MV-4-11 (cell line): ENCODE data around the gene NDNF.

Experiments
- DNase-seq: peaks from one replicate; lab custom pipeline; 2025; lab: John Stamatoyannopoulos, UW

The NDNF gene, protein sequence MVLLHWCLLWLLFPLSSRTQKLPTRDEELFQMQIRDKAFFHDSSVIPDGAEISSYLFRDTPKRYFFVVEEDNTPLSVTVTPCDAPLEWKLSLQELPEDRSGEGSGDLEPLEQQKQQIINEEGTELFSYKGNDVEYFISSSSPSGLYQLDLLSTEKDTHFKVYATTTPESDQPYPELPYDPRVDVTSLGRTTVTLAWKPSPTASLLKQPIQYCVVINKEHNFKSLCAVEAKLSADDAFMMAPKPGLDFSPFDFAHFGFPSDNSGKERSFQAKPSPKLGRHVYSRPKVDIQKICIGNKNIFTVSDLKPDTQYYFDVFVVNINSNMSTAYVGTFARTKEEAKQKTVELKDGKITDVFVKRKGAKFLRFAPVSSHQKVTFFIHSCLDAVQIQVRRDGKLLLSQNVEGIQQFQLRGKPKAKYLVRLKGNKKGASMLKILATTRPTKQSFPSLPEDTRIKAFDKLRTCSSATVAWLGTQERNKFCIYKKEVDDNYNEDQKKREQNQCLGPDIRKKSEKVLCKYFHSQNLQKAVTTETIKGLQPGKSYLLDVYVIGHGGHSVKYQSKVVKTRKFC

DNA sequence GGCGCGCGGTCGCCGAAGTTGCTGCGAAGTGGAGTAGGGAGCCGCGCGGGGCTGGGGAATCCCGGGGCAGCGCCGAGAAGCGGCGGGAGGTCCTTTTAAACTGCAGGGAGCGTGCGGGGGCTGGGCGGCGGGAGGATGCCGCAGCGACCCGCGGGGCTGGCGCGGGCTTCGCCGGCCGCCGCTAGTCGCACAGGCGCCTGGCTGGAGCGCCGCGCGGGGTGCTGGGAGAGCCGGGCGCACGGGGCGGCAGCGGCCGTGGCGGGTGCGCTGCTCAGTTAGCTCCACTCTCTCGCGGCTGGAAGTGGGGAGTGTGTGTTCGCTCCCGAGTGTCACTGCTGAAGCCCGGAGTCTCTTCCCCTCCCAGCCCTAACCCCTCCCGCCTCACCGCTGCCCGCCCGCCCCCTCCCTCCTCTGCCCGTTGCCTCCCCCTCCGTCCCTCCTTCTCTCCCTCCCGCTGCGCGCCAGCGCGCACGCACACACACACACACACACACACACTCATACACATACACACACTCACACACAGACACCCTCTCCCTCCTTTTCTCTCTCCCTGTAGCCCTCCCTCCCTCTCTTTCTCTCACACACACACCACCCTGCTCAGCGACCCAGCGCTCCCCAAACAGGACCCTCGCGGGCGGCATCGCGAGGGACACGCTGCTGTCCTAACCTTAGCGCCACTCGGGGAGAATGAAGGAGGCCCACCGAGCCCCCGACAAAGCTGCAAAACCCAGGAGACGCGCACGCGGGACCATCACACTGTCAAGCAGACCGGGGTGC is at the start of gene NDNF:
NDNF (minus strand) TSS at position 312 of the 780 bp plus-strand sequence. CDS start 26,698 bp downstream, outside the sequence.
- DNase-seq, result peak; percentile 41

DNA sequence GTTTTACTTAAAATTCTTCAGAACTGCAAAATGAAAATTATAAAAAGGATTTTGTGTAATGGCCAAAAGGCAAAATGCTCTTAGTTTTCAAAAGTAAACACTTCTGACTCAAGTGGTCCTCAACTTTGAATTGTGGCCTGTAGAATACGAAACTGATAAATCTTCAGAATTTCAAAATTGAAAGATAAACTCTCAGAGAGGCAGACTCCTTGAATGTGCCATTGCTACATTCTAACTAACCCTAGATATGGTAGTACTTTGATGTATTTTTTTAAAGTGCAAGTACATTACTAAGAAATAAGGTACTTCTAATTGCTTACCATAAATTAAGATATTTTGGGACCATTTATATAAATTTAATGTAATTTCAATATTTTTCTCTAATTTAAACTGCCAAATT is 47.4 kb upstream of the NDNF start:
- no peak for DNase-seq

DNA sequence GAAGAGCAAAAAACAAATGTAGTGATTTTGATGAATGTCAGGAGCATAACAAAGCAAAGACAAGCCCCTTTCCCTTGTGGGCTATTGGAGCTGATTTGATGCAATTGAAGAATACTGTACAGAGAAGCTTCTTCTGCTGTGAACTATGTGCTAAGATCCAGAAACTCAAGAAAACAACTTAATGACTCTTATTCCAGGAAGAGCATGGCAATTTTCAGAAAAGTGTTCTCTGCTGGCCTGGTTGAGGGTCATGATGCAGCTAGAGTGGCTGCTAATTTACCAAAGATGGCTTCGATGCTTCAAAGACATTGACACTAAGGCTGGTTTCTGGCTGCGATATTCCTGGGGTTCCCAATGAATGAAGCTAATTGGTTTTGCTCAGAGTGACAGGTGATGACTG is 46.0 kb upstream of the NDNF start:
- no peak for DNase-seq

DNA sequence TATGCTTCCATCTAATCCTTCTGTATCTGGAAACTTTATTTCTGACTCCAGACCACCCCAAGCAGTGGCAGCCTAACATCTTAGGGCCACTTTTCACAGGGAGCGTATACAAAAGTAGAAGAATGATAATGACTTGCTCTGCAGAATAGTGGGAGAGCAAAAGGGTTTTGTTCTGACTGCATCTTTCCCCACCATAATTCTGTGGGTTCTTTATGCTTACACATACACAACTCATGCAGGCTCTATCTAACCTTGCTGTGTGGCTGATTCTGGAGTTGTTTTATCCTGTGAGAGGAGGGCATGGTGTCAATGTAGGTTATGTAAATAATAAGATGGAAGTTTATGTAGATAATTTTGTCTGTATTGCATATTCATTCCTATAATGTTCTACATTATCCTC is 42.4 kb upstream of the NDNF start:
- DNase-seq, result no peak

DNA sequence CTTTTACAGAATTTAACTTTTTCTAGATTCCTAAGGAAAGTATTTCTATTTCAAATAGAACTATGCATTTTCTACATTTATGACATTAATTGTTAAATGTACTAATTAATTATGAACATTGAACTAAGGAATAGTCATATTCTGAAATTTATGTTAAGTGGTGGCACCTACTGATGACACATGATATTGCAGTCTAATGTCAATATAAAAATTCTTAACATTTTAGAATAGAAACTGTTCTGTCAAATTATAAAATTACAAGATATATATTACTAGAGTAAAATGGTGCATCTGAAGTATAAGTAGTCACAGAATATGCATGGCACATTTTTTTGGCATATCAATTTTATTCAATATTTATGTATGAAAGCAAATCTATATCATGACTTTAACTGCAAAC is 40.2 kb upstream of the NDNF start:
- DNase-seq, result no peak

DNA sequence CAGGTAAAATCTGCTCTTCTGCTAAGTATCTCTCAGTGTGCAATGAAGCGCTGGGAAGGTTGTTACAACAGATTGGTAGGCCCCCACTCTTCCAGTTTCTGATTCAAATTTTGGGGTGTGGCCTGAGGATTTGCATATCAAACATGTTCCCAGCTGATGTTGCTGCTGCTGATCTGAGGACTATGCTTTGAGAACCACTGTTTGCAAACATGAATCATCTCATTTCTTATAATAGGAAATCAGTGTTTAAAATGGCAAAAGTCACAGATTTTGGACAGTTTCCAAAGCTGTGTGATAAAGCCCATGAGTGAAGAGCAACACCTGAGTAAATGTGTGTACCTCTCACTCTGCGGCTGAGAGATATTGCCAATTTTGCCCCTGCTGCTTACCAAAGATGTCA is 36.2 kb upstream of the NDNF start:
- DNase-seq, result no peak

DNA sequence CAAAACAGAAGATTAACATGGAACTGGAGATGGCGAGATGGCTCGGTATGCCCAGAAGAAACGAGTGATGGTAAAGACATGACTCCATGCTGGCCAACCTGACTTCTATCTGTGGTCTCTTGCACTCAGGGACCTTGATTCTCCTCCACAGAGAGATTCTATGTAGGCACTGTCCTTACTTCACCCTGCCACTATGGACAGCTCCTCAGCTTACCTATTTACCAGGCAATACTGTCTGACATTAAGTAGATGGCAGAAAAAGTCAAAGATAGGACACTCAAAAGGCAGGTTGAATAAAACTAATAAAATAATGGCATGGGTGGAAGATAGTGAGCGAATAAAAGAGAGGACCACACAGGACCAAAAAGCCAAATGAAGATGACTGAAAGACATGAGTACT is 35.2 kb upstream of the NDNF start:
- DNase-seq, result no peak

DNA sequence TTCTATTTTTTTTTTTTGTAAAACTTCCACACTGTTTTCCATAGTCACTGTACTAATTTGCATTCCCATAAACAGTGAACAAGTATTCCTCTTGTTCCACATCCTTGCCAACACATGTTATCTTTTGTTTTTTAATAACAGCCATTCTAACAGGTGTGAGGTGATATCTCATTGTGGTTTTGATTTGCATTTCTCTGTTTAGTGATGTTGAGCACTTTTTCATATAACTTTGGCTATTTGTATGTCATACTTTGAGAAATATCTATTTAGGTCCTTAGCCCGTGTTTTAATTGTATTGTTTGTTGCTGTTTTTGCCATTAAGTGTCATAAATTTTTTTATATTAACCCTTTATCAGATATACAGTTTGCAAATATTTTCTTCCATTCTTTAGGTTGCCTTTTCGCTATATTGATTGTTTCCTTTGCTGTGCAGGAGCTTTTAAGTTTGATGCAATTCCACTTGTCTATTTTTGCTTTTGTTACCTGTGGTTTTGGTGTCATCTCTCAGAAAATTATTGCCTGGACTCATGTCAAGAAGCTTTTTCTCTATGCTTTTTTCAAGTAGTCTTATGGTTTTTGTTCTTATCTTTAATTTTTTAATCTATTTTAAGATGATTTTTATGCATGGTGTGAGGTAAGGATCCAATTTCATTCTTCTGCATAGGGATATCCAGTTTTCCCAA is 27.9 kb upstream of the NDNF start:
- DNase-seq, result no peak

DNA sequence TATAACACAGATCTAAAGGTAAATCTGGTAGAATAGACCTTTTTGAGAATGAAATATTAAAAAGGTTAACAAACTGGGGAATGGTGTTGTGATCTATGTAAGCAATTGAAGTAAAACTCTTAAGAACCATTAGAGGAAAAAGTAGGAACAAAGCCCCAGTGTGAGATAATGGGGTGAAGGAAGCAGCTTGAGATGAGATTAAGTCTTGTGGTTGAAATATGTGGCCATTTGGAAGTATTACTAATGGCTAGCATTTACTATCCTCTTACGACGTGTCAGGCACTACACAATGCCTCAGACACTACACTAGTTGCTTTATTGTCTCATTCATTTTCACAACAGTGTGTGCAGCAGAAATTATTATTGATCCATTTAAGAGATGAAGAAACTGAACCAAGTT is 25.9 kb upstream of the NDNF start:
- DNase-seq, result peak; percentile 20

DNA sequence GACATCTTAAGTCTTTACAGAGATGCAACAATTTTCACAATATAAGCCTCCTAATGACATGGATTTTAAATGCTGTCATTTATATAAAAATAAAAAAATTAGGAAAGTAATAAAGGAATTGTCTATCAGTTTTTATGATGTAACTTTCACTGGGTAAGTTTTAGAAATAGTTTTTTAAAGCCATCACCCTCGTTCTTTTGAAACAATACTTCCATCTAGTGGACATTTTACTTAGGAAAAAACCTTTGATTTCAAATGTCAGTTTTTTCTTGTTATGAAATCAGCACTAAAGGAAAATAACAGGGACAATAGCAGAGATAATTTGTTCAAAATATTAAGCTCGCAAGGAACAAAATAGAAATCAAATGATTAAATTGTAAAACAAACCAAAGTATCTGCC is 24.3 kb upstream of the NDNF start:
- peak; percentile 50 for DNase-seq

DNA sequence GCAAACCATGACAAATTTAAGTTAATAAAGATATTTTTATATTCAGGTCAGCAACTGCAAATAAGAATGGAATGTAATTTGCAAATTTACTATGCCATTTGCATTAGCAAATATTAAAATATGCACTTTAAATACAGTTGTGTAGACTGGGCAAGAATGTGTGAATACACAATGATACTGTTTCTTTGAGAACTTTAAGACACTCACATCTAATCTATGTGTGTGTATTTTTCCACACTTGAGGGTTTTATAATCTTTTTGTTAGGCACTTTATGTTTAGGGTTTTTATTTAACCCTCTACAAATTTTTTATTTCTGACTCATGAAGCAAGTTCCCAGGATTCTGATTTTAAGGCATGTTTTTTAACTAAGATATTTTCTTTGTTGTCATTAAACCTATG is 23.9 kb upstream of the NDNF start:
- DNase-seq, result no peak

DNA sequence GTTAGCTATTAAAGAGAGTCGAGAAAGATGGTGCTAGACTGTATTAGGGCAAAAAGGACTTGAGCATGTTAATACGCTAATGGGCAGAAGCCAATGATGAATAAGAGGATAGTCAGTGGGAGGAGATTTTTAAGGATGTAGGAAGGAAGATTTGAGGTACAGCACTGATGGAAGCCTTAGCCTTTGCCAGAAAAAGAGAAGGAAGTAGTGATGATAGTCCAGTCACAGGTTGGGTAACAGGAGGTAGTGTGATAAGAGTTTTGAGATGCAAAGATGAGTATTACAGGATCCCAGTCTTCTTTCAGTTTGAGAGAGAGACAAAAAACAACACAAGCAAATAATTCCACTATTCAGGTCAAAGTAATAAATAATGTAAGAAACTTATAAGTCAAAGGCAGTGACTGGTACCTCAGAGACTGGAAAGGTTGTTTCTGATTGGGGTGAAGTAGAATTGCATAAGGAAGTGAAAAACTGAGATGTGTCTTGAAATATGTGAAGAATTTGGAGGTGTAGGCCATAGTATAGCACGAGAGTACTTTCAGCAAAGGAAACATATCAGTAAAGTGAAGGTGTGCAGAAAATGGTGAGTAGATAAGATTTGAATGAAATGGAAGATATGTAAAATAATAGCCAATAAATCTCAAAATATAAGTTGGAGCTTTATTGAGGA is 22.1 kb upstream of the NDNF start:
- peak; percentile 7 for DNase-seq

DNA sequence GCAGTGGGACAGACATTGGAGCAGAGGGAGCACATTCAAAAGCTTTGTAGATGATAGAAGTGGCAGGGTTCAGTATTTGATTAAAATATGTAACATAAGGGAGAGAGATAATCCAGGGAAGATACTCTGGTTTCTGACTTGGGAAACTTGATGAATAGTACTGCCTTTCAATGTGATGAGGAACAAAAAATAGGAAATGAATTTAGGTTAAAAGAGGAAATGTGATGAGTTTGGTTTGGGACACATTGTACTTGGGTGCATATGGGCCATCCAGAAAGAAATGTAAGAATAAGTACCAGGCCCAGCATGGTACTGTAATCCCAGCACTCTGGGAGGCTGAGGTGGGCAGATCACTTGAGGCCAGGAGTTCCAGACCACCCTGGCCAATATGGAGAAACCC is 20.9 kb upstream of the NDNF start:
- peak; percentile 74 for DNase-seq

DNA sequence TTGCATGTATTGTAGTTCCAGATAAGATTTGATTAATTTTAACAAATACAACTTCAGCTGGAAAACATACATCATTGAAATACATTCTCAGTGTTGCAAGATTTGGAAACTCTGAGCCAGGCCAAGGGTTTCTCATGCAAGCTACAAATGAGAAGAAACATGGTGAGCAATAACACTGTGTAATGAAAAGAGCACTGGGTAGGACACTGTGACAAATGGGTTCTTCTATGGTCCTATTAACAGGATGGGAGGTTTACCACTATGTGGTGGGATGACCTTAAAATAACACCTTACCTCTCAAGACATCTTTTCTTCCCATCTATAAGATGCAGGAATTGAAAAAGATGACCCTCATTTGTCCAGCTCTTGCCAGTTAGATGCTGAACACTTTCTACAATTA is 19.6 kb upstream of the NDNF start:
- DNase-seq, result no peak

DNA sequence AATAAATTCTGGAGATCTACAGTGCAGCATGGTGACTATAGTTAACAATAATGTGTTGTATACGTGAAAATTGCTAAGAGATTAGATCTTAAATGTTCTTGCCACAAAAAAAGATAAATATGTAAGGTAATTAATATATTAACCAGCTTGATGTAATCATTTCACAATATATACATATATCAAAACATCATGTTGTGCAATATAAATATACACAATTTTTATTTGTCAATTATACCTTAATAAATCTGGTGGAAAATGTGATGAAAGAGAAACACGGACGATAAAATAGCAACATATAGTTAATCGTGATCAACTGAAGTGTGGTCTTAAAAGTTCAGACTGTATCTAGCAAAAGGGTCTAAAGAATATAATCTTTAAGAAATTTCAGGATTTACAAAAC is 16.5 kb upstream of the NDNF start:
- DNase-seq, result no peak

DNA sequence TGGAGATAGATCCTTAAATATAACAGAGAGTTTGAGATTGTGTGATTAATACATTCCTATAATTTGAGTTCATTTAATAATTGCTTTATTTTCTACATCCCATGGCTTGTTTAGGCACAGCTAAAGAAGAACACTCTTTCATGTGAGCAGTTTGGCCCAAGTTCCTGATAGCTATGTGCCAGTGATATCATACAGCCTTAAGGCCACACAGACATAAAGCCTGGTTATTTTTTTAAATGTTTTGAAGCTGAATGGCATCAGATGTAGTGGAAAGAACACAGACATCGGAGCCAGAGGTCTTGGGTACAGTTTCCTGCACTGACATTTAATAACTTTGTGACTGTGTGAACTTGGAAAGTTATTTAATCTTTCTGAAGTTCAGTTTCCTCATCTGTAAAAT is 7.0 kb upstream of the NDNF start:
- no peak for DNase-seq

DNA sequence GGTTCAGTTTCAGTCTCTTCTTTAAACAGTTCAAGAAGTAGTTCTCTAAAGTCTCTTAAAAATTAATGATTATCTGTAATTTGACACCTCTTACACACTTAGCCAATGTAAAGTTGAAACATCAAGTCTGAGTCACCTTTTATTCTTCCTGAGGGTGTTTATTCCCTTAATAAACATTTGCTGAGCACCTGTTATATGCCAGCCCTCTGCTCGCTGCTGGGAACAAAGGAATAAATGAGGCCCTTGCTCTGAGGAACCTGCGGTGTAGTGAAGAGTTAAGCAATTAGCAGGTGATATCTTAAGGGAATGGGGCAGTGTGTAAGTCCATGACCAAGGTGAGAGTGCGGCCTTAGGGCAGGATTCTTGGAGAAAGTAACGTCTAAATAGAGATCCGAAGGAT is 5.2 kb upstream of the NDNF start:
- DNase-seq, result no peak

DNA sequence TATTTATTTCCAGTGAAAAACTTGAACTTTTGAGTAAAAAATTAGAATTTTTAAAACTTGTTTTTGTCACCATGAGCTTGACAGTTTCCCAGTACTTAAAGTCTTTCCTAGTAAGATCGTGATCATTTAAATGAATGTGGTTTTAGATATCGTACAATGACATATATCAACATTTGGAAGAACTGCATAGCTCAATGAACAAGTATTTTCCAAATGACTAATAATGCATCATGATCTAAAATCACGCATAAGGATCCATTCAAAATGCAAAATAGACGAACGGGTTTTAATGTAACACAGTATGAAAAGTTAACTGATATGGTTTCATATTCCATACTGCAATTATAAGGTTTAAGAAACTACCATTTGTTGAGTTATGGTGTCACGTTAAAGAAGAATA is 4.1 kb upstream of the NDNF start:
- no peak for DNase-seq

DNA sequence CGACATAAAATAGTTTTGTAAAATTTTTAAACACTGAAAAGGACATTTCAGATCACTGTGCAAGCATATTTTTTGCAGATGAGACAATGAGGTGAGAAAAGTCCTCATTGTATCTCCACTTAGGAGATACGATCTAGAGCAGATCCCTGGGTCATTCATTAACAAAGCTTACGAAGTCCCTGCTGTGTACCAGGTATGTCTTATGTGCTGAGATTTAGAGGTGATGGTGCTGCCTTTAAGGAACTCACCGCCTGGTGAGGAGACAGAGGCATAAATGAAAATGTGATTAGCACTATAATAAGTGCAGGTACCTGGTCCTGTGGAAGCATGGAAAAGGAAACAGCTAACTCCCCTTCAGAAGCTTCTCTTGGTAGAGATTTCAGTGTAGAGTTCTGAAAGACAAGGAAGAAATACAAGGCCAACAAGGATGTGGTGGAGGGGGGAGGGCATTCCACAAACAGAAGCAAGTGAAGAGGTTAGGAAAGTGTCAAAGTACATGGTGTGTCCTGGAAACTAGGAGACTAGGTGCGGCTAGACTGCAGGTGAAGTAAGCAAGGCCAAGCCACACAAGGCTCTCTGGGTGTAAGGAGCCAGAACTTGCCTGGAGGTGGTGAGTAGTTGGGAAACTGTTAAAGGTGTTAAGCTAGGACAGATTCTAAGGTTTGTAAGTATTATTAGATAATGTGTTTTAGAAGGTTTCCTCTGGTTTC is 1.5 kb upstream of the NDNF start:
- DNase-seq, result no peak

DNA sequence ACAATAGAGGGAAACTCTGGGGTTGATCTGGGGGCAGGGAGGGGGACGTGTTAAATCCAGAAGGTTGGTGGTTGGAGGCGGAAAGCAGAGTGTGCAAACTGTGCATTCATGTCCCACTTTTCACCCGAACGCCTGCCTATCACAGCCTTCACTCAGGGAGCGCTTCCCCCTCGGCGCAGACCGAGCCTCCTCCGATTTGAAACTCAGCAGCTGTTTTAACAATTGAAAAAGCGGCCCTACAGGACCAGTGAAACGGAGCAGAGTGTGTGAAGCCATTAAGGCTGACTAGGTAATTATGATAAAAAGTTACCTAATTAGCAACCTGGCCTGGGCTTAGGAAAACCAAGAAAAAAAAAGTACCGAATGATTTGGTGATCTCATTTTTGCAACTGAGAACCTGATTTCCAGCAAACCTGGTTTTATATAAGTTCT is 685 bp upstream of the NDNF start:
- peak; percentile 27 for DNase-seq

DNA sequence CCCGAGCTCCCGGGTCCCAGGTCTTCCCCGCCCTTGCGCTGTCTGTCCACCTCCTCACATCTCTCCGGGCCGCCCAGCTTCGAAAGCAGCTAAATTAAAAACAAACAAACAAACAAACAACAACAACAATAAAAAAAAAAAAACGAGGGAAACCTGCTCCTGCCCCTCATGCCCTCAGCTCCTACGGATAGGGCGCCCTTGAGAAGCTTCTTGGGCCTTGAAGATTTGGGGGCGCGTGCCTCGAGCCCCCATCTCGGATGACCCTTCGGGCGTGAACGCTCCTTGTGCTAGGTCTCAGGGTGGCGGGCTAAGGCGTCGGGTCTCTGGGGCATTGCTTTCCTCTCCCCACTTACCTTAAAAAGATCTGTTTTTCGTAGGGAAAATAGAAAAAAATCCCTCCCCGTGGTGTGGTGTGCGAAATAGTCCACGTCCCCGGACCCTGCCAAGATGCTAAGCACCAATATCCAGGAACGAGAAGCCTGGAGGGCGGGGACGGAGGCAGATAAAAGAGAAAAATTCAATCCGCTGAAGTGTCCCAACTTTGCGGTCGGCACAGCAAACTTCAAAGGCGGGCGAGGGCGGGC is 603 bp downstream of the NDNF start:
- DNase-seq, result peak; percentile 5
